DOHH2 (cell line): ENCODE measurements around the gene GPC6.

Source experiments
- EZH2phosphoT487 ChIP-seq: fragments of 200-600 bp; sonication (generic); IDR thresholded peaks from 2 replicates; pipeline ENCODE4 v1.6.1; 2017; ENCODE audit warnings: borderline replicate concordance, mild to moderate bottlenecking, antibody characterized with exemption, low read length, moderate library complexity, mixed read lengths
- TF ChIP-seq, protein P1 (sequence below): fragments of 200-600 bp; sonication (generic); IDR thresholded peaks from one replicate; pipeline ENCODE4 v1.5.1; 2014; ENCODE audit warnings: antibody characterized with exemption, mild to moderate bottlenecking, low read depth, low read length; ENCODE audit not compliant: poor library complexity, severe bottlenecking

DNA sequence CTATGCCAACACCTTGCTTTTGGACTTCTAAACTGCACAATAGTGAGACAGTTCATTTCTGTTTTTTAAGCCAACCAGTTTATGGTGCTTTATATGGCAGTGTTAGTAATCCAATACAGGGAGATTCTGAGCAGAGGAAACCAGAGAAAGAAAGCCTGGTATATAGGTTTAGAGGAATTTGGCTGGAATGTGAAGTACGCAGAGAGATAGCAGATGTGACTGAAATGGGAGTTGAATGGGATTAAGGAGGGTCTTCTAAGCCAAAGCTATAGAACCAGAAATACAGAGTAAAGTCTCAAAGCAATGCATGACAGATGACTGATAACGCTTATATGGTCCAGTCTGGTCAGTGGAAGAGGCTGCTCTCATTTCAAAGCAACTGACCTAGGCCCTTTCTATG, 453.7 kb downstream of the GPC6 start:
- TF ChIP-seq, protein P1, sequence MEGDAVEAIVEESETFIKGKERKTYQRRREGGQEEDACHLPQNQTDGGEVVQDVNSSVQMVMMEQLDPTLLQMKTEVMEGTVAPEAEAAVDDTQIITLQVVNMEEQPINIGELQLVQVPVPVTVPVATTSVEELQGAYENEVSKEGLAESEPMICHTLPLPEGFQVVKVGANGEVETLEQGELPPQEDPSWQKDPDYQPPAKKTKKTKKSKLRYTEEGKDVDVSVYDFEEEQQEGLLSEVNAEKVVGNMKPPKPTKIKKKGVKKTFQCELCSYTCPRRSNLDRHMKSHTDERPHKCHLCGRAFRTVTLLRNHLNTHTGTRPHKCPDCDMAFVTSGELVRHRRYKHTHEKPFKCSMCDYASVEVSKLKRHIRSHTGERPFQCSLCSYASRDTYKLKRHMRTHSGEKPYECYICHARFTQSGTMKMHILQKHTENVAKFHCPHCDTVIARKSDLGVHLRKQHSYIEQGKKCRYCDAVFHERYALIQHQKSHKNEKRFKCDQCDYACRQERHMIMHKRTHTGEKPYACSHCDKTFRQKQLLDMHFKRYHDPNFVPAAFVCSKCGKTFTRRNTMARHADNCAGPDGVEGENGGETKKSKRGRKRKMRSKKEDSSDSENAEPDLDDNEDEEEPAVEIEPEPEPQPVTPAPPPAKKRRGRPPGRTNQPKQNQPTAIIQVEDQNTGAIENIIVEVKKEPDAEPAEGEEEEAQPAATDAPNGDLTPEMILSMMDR: no peak
- TF ChIP-seq EZH2phosphoT487: no peak
